RCC 7860 (cell line): ENCODE results near the gene ETFA.
A peak's percentile ranks its signal among the peaks of the same experiment; 100 is the strongest.

Source experiments
- DNase-seq: peaks from one replicate; pipeline ENCODE4 v3.0.0-alpha.2; 2015; ENCODE audit warnings: low spot score
- FAIRE-seq: peaks from 2 replicates; lab custom pipeline; 2012; peaks lifted over from hg19 to GRCh38; lab: Jason Lieb, UNC

ETFA gene

GRCh38 chr15:76311100-76311953 lies at the start of gene ETFA:
ETFA (minus strand) TSS chr15:76311469; CDS start chr15:76311388, 81 bp downstream.
- DNase-seq, result peak; percentile 87
- peak; percentile 59 for FAIRE-seq

- DNase-seq (no peak), FAIRE-seq (no peak)
Measured at GRCh38 chr15:76360416-76360815, 49.1 kb upstream of the ETFA start.

- FAIRE-seq, result no peak
- no peak for DNase-seq
Measured at GRCh38 chr15:76359152-76359551, 47.9 kb upstream of the ETFA start.

DNA sequence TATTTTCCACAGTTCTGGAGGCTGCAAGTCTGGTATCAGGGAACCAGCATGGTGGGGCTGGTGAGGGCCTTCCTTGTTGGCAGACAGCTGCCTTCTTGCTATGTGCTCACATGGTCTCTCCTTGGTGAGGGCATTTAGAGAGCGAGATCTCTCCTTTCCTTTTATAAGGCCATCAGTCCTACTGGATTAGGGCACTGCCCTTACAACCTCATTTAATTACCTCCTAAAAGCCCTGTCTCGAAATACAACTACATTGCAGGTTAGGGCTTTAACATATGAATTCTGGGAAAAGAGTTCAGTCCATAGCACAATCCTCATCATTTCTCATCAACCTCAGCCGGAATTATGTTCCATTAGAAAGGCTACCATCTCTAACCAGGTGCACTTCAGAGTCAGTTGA lies 47.2 kb upstream of the ETFA start:
- DNase-seq (no peak), FAIRE-seq (no peak)

GRCh38 chr15:76354823-76355440 lies 43.7 kb upstream of the ETFA start:
- no peak for FAIRE-seq

GRCh38 chr15:76353903-76354302 lies 42.6 kb upstream of the ETFA start:
- DNase-seq (no peak), FAIRE-seq (no peak)

More at GRCh38 chr15:76354823-76355440, 43.7 kb upstream of the ETFA start:
- no peak for DNase-seq

DNA sequence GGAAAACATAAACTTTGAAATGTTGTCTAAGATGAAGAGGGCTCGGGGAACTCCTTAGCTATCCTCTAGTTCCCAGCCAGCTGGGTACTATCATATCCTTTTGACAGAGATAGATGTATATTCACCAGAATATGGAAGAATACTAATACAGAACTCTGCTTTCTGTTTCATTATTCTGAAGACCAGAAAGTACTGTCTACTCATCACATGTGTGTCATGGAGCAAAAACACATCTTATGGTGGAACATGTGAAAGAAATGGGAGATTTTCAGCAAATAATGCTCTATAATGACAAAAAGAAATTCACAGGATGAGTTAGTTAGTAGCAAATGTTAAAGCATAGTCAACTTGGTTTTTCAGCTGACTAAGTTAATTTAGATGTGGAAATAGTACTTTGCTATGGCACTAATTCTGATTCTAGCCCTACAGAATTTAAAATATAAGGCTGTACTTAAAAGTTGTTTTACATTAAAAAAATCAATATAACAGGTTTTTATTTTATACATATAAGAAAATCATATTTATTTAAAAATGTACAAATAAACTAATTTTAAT lies 41.8 kb upstream of the ETFA start:
- FAIRE-seq (peak; percentile 25), DNase-seq (no peak)

GRCh38 chr15:76349301-76350070 lies 38.2 kb upstream of the ETFA start:
- DNase-seq, result no peak

DNA sequence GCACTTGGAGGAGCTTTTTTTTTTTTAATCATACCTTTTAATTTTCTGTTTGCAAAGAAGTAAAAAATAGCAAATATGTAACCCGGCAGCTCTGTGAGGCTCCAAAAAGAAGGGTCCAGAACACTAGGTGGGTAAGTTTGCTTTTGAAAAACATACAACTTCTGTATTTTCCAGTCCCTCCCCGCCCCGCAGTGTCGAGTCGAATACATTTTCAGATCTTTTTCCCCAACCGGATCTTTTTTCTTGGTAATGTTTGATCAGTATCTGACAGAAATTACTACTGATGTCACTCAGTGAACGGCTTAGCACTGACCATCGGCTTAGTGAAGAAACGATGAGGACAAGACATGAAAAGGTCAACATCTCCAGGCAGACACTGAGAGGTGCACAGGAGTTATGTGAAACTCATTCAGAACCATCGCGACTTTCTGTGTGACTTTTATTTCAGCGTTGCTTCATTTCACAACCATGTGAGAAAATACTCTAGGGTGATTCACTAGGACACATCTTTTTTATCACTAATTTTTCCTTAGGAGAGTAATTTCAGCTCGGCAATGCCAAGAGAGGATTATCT lies 36.3 kb upstream of the ETFA start:
- DNase-seq (no peak), FAIRE-seq (no peak)

More at GRCh38 chr15:76349301-76350070, 38.2 kb upstream of the ETFA start:
- no peak for FAIRE-seq

DNA sequence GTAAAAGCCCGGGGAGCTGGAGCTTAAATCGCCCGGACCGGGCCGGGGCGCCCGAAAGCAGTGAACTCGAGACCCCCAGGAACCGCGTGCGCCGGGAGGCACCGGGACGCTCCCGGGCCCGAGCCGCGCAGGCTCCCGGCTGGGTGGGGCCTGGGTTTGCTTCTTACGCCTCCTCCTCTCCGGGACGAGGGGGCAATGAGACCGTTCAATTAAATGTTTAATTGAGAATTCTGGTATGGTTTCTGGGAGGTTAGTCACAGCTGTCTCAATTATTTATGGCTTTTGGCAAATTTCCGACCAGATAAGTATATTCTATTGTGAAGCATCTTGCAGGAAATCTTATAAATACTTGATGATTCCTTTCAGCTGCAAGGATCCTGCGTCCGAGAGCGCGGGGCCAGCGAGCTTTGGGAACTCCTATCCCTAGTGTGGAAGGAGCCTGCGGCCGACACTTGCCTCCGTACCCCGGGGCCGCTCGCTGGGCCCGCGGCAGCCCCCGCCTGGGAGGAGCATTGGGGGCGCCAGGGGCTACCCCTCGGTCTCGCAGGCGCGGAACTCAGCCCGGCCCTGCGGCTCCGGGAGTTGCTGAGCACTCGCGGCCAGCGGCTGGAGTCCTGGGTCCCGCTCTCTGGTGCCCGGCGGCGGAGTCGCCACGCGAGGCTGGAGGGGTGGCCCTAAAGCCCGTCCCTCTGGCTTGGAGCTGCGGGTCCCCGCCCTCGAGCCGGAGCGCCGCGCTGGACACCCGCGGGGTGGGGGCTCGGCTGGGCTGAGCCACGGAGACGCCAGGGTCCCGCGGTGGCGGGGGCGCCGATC lies 35.6 kb upstream of the ETFA start:
- FAIRE-seq, result no peak
- no peak for DNase-seq

GRCh38 chr15:76345880-76346668 lies 34.8 kb upstream of the ETFA start:
- FAIRE-seq (no peak), DNase-seq (no peak)

- DNase-seq, result no peak
- FAIRE-seq, result no peak
Measured at GRCh38 chr15:76345583-76345879, 34.3 kb upstream of the ETFA start.

- no peak for FAIRE-seq
- DNase-seq, result no peak
Measured at GRCh38 chr15:76344893-76345582, 33.8 kb upstream of the ETFA start.

- FAIRE-seq (no peak), DNase-seq (no peak)
Measured at GRCh38 chr15:76343313-76343996, 32.2 kb upstream of the ETFA start.

DNA sequence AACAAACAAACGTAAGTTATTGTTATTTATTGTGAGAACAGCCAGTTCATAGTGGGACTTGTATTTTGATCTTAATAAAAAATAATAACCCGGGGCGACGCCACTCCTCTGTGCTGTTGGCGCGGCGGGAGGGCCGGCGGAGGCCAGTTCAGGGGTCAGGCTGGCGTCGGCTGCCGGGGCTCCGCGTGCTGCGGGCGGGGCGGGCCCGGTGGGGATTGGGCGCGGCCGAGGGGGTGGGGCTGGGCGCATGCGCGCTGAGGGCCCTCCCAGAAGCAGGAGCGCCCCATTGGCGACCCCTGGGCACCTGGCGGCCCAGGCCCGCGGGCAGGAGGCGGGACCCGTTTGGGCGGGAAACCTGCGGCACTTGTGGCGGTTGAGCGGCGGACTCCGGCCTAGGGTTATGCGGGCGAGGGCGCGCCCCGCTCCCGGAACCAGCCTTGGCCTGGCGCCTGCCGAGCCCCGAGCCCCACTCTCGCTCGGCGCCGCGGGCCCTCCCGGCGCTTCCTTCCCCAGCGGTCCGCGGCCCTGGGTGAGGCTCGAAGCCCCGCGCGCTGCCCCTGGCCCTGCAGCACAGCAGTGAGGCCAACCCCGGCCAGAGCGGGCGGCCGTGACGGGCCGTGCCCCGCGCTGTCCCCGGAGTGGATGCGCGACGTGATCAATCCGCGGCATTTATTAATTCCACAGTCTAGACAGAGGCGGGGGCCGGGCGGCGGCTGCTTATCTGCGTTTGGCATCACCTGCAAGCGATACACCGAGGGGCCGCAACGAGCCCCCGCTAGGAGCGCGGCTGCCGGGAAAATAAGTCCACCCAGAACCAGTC lies 31.3 kb upstream of the ETFA start:
- DNase-seq, result no peak
- FAIRE-seq, result no peak

- no peak for FAIRE-seq
- DNase-seq, result no peak
Measured at GRCh38 chr15:76342058-76342381, 30.8 kb upstream of the ETFA start.

- FAIRE-seq (no peak), DNase-seq (no peak)
Measured at GRCh38 chr15:76341366-76342057, 30.2 kb upstream of the ETFA start.
